ENCODE measurements around the gene HRH2.

The HRH2 gene

DNA sequence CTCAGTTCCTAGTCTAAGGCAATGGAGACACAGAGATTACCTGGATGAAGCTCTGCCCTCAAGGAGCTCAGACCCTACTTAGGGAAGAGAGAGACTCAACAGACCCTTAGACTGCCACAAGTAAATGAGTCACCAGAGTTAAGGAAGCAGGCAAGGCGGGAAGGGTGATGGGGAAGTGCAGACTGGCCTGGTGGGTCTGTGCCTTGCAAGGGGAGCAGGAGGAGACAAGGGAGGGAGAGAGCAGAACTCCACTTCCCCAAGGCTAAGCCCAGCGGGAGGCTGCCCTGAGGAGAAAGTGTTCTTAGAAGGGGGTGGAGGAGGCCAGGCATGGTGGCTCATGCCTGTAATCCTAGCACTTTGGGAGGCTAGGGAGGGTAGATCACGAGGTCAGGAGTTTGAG lies 83.7 kb downstream of the HRH2 start:
- H3K9me3 ChIP-seq (ENCODE audit: control insufficient read depth, low read length), result no peaks in the 10 kb centered on the region
- no peaks in the 10 kb centered on the region for H3K36me3 ChIP-seq (ENCODE audit: control insufficient read depth, insufficient read depth, low read length)
- no peak overlapping the region for H3K27ac ChIP-seq (ENCODE audit: low read depth, low read length, severe bottlenecking)
- no peak overlapping the region for H3K4me3 ChIP-seq (ENCODE audit: extremely low read depth, insufficient read depth, low read length, poor library complexity, severe bottlenecking)
- 33 to 47% methylated on average over 2 to 3 of the region's 3 CpGs for WGBS, 2 experiments (ENCODE audit: insufficient coverage in 2 of 2)
- H3K4me1 ChIP-seq (ENCODE audit: control insufficient read depth, insufficient read depth, low read length, poor library complexity, severe bottlenecking), result no peaks in the 10 kb centered on the region

DNA sequence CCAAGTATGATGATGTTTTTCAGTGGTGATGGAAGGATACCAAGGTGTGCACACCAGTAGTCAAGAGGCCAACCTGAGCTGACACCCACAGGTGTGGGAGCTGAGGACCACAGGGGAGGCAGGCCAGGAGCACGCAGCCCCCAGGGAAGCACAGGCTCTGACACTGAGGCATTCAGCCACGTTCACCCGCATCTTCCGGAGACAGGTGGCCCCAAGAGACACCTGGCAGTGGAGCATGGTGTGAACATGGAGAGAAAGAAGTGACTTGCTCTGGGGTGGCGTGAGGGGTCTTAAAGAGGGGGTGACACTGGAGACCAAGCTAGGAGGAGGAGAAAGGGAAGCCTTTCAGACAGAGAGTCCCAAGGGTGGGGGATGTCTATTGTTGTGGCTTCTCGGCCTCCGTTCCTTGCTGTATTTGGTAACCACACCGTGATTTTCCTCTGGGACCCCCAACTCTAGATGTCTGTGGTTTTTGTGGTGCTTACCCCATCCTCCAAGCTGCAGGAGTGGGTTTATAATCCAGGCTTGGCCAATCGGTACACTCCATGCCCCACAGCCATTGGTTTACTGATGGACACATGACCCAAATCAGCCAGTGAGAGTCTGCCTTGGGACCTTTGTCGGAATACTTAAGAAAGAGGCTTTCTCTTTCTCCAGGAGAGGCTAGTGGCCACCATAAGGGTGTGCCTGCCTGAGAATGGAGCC lies 84.6 kb downstream of the HRH2 start:
- WGBS, 2 experiments (ENCODE audit: insufficient coverage in 2 of 2), result 78 to 79% methylated on average over 5 to 10 of the region's 10 CpGs

DNA sequence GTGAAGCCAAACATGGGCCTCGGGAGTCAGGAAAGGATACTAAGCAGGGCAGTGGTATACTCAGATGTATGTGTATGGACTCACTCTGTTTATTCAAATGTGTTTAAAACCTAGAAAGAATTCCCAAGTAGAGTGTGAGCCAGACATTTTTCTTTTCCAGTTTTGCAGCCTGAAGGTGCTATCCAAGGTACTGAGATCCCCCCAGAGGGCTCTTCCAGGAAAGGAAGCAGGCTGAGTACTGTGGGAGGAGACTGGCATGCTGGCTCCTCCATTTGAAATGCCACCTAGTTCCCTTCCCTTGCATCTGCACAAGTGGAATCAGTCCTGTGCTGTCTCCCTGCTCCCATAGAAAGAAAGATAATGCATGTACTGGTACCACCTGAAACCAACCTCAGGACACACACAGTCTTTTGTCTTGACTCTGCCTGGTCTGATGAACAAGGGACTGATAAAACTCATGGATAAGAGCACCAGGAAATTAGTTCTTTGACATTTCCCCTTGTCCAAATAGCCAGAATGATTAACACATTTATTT lies 85.9 kb downstream of the HRH2 start:
- Histone ChIP-seq H3K4me1 (ENCODE audit: control insufficient read depth, insufficient read depth, low read length, poor library complexity, severe bottlenecking) (no peaks in the 10 kb centered on the region), H3K27ac (ENCODE audit: low read depth, low read length, severe bottlenecking) (no peak overlapping the region), H3K9me3 (ENCODE audit: control insufficient read depth, low read length) (no peaks in the 10 kb centered on the region), H3K36me3 (ENCODE audit: control insufficient read depth, insufficient read depth, low read length) (no peaks in the 10 kb centered on the region), H3K4me3 (ENCODE audit: extremely low read depth, insufficient read depth, low read length, poor library complexity, severe bottlenecking) (no peak overlapping the region)
- WGBS, 2 experiments (ENCODE audit: insufficient coverage in 2 of 2), result 91 to 100% methylated on average over 1 of the region's 1 CpG

More for the DNA sequence above, 84.6 kb downstream of the HRH2 start:
- Histone ChIP-seq H3K27ac (ENCODE audit: low read depth, low read length, severe bottlenecking) (no peak overlapping the region), H3K36me3 (ENCODE audit: control insufficient read depth, insufficient read depth, low read length) (no peaks in the 10 kb centered on the region), H3K9me3 (ENCODE audit: control insufficient read depth, low read length) (no peaks in the 10 kb centered on the region), H3K4me3 (ENCODE audit: extremely low read depth, insufficient read depth, low read length, poor library complexity, severe bottlenecking) (no peak overlapping the region), H3K4me1 (ENCODE audit: control insufficient read depth, insufficient read depth, low read length, poor library complexity, severe bottlenecking) (no peaks in the 10 kb centered on the region)

DNA sequence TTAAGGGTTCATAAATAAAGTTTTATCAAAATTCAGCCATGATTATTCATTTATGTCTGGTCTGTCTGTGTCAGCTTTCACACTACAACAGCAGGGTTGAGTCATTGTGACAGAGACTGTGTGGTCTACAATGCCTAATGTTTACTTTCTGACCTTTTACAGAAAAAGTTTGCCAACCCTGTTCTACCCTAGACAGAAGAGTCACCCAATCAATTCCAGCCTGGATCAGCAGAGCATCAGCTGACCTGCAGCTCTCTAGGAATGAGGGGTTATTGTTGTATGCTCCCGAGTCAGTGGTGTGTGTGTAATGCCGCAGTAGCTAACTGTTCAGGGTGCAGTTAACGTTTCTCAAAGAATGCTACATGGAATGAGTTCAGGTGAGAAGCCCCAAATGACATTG lies 87.3 kb downstream of the HRH2 start:
- no peak overlapping the region for H3K4me3 ChIP-seq (ENCODE audit: extremely low read depth, insufficient read depth, low read length, poor library complexity, severe bottlenecking)
- H3K9me3 ChIP-seq (ENCODE audit: control insufficient read depth, low read length), result no peaks in the 10 kb centered on the region
- no peaks in the 10 kb centered on the region for H3K36me3 ChIP-seq (ENCODE audit: control insufficient read depth, insufficient read depth, low read length)
- no peak overlapping the region for H3K27ac ChIP-seq (ENCODE audit: low read depth, low read length, severe bottlenecking)
- no peaks in the 10 kb centered on the region for H3K4me1 ChIP-seq (ENCODE audit: control insufficient read depth, insufficient read depth, low read length, poor library complexity, severe bottlenecking)
- WGBS, 2 experiments (ENCODE audit: insufficient coverage in 2 of 2), result 76 to 100% methylated on average over 1 to 2 of the region's 3 CpGs

DNA sequence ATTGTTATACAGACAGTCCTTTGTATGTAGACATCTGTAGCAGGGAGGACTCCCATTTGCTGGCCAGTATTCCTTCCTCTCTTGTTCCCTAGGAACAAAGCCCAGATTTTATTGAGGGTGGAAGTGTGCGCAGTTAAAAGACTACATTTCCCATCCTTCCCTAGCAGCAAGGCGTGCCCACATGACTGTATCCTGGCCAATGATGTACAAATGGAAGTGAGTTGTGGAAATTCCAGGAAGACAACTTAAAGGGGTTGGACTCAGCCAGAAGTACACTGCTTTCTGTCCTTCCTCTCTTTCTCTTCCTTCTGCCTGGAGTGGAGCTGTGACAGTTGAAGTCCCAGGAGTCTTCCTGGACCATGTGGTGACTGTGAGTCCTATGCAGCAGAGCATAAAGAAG lies 89.0 kb downstream of the HRH2 start:
- no peak overlapping the region for H3K27ac ChIP-seq (ENCODE audit: low read depth, low read length, severe bottlenecking)
- no peaks in the 10 kb centered on the region for H3K9me3 ChIP-seq (ENCODE audit: control insufficient read depth, low read length)
- WGBS, 2 experiments (ENCODE audit: insufficient coverage in 2 of 2), result no CpG with 5 or more reads among the region's 2 CpGs
- H3K4me1 ChIP-seq (ENCODE audit: control insufficient read depth, insufficient read depth, low read length, poor library complexity, severe bottlenecking), result no peaks in the 10 kb centered on the region
- no peak overlapping the region for H3K4me3 ChIP-seq (ENCODE audit: extremely low read depth, insufficient read depth, low read length, poor library complexity, severe bottlenecking)
- H3K36me3 ChIP-seq (ENCODE audit: control insufficient read depth, insufficient read depth, low read length), result no peaks in the 10 kb centered on the region

DNA sequence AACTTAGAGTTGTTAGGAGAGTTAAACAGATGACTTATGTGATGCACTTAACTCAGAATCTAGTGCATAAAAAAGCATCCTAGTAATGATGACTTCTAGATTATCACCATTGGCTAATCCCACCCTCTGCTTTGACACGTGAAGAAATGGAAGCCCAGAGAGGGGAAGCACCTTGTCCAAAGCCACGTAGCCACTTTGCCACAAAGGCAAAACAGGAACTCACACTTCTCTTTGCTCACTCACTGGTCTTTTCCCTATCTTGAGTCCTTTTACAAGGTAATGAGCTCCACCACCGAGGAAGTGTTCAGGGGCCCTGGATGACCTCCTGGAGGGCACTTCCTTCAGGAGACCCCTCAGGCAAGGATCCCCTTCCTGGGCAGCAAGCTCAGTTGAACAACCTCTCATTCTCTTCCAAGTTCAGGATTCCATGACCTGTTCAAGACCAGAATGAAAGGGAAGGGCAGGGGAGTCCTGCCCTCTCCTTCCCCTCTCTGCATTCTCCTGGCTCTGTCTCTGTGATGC lies 89.7 kb downstream of the HRH2 start:
- Histone ChIP-seq H3K9me3 (ENCODE audit: control insufficient read depth, low read length) (no peaks in the 10 kb centered on the region), H3K36me3 (ENCODE audit: control insufficient read depth, insufficient read depth, low read length) (no peaks in the 10 kb centered on the region), H3K4me3 (ENCODE audit: extremely low read depth, insufficient read depth, low read length, poor library complexity, severe bottlenecking) (no peak overlapping the region), H3K4me1 (ENCODE audit: control insufficient read depth, insufficient read depth, low read length, poor library complexity, severe bottlenecking) (no peaks in the 10 kb centered on the region), H3K27ac (ENCODE audit: low read depth, low read length, severe bottlenecking) (no peak overlapping the region)
- 80 to 100% methylated on average over 1 to 3 of the region's 3 CpGs for WGBS, 2 experiments (ENCODE audit: insufficient coverage in 2 of 2)

DNA sequence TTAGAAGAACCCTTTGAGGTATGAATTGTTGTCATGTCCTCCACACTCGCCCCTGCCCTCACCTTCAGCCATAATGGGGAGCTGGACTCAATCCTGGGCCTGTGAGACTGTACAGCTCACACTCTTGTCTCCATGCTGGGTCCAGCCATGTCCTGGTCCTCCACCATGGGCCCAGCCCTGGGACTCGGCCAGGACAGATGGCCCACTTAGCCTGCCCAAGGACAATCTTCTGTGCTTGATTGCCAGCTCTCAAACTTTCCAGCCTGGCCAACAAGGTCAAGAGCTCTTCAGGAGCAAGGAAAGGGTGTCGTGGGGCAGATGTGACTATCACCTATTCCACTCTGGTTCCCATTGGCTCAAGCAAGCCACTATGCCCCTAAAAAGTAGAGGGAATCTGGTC lies 90.8 kb downstream of the HRH2 start:
- peaks cover 4% of the 10 kb centered on the region for H3K4me1 ChIP-seq (ENCODE audit: control insufficient read depth, insufficient read depth, low read length, poor library complexity, severe bottlenecking)
- H3K27ac ChIP-seq (ENCODE audit: low read depth, low read length, severe bottlenecking), result no peak overlapping the region
- H3K4me3 ChIP-seq (ENCODE audit: extremely low read depth, insufficient read depth, low read length, poor library complexity, severe bottlenecking), result no peak overlapping the region
- no peaks in the 10 kb centered on the region for H3K9me3 ChIP-seq (ENCODE audit: control insufficient read depth, low read length)
- 40 to 70% methylated on average over 1 to 3 of the region's 3 CpGs for WGBS, 2 experiments (ENCODE audit: insufficient coverage in 2 of 2)
- no peaks in the 10 kb centered on the region for H3K36me3 ChIP-seq (ENCODE audit: control insufficient read depth, insufficient read depth, low read length)

DNA sequence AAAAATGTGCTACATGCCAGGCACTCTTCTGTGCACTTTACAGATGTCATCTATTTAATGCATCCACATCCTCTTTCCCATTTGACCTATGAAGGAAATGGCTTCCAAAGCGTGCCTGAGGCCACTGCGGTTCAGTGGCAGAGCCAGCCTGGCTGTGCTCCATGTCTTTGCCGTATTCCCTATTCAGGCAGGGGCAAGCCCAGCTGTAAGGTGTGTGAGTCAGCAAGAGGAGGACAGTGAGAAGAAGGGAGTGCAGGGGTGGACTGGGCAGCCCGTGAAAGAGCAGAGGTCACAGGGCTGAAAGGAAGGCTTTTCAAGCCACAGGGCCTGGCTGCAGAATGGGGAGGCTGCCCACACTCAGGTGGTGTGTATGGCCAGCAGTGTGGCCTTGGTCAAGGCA lies 91.7 kb downstream of the HRH2 start:
- no peaks in the 10 kb centered on the region for H3K9me3 ChIP-seq (ENCODE audit: control insufficient read depth, low read length)
- H3K4me1 ChIP-seq (ENCODE audit: control insufficient read depth, insufficient read depth, low read length, poor library complexity, severe bottlenecking), result peaks cover 4% of the 10 kb centered on the region
- 40 to 96% methylated on average over 2 to 3 of the region's 4 CpGs for WGBS, 2 experiments (ENCODE audit: insufficient coverage in 2 of 2)
- no peaks in the 10 kb centered on the region for H3K36me3 ChIP-seq (ENCODE audit: control insufficient read depth, insufficient read depth, low read length)
- no peak overlapping the region for H3K4me3 ChIP-seq (ENCODE audit: extremely low read depth, insufficient read depth, low read length, poor library complexity, severe bottlenecking)
- H3K27ac ChIP-seq (ENCODE audit: low read depth, low read length, severe bottlenecking), result no peak overlapping the region

DNA sequence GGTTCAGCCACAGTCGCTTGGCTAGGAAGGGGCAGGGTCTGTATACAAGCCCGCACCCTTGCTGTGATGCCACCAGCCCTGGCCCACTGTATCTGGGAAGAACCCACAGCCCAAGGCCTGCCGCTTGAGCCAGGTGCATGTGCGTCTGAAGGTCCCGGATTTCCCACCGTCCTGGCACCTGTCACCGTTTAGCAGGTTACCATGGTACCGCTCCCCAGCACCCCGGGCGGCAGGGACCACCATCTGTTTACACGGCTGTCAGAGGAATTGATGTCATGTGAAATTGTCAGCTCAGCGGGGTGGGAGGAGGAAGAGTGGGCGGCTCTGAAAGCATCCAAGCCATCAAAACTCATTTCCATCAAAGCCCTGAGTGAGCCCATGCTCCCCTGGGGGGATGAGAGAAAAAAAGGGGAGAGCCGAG lies 92.7 kb downstream of the HRH2 start:
- no peaks in the 10 kb centered on the region for H3K36me3 ChIP-seq (ENCODE audit: control insufficient read depth, insufficient read depth, low read length)
- H3K4me1 ChIP-seq (ENCODE audit: control insufficient read depth, insufficient read depth, low read length, poor library complexity, severe bottlenecking), result peaks cover 4% of the 10 kb centered on the region
- H3K27ac ChIP-seq (ENCODE audit: low read depth, low read length, severe bottlenecking), result no peak overlapping the region
- H3K4me3 ChIP-seq (ENCODE audit: extremely low read depth, insufficient read depth, low read length, poor library complexity, severe bottlenecking), result no peak overlapping the region
- 40 to 58% methylated on average over 7 to 11 of the region's 14 CpGs for WGBS, 2 experiments (ENCODE audit: insufficient coverage in 2 of 2)
- no peaks in the 10 kb centered on the region for H3K9me3 ChIP-seq (ENCODE audit: control insufficient read depth, low read length)

DNA sequence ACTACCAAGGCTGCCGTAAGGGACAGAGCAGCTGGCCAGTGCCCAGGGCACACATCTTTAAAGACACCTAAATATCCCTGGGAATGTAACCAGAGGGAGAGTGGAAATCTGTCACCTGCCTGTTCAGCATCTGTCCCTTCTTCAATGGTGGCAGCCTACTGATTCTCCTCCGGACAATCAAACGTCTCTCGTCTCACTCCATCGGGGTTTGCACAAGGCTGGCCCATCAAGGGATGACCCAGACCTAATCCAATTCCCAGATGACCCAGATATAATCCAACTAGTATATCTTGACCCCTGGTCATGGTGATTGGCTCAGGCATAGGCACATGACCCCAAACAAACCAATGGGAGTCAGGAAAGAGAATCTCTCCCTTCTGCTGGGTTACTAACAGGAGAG lies 93.5 kb downstream of the HRH2 start:
- no peak overlapping the region for H3K27ac ChIP-seq (ENCODE audit: low read depth, low read length, severe bottlenecking)
- WGBS, 2 experiments (ENCODE audit: insufficient coverage in 2 of 2), result 76 to 100% methylated on average over 4 to 5 of the region's 5 CpGs

DNA sequence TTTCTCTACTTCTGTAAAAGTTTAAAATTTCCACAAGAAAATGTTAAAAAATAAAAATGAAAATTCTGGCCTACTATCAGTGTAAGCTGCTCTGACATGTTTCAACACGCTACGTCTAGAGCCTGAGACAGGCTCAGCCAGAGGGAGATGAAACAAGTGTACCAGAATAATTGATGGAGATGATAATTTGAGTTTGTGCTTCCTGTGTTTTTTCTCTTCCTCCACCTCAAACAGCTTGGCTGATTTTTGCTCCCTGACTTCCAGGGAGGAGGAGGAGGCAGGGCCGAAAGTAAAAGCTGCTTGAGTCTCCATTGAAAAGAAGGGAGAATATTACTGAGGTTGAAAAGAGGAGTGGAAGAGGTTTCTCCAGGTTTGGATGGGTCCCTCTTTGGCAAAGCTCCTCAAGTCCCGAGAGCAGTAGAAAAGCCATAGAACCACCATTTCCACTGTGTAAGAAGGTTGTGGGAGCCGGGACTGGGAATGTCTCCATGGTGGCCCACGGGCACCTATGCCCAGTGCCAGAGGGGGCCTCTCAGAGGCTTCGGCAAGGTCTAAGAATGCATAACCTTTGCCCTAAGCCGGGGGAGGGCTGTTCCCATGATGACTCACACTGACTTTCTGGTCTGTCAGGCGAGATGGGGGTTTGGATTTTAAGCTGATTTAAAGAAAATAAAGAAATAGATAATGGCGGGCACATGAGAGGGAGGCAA lies 95.1 kb downstream of the HRH2 start:
- 66 to 69% methylated on average over 6 to 9 of the region's 10 CpGs for WGBS, 2 experiments (ENCODE audit: insufficient coverage in 2 of 2)
- Histone ChIP-seq H3K4me3 (ENCODE audit: extremely low read depth, insufficient read depth, low read length, poor library complexity, severe bottlenecking) (no peak overlapping the region), H3K27ac (ENCODE audit: low read depth, low read length, severe bottlenecking) (no peak overlapping the region), H3K4me1 (ENCODE audit: control insufficient read depth, insufficient read depth, low read length, poor library complexity, severe bottlenecking) (peaks cover 4% of the 10 kb centered on the region), H3K36me3 (ENCODE audit: control insufficient read depth, insufficient read depth, low read length) (no peaks in the 10 kb centered on the region), H3K9me3 (ENCODE audit: control insufficient read depth, low read length) (no peaks in the 10 kb centered on the region)

More for the DNA sequence above, 93.5 kb downstream of the HRH2 start:
- Histone ChIP-seq H3K4me1 (ENCODE audit: control insufficient read depth, insufficient read depth, low read length, poor library complexity, severe bottlenecking) (peaks cover 4% of the 10 kb centered on the region), H3K4me3 (ENCODE audit: extremely low read depth, insufficient read depth, low read length, poor library complexity, severe bottlenecking) (no peak overlapping the region), H3K36me3 (ENCODE audit: control insufficient read depth, insufficient read depth, low read length) (no peaks in the 10 kb centered on the region), H3K9me3 (ENCODE audit: control insufficient read depth, low read length) (no peaks in the 10 kb centered on the region)
